Measurements from ENCODE around the gene SMPD2. TPM values are rescaled to one million over a fixed set of nuclear protein-coding genes. Genes with fewer than 3 reads are reported as not detected.

Gene SMPD2
- total RNA-seq, 1 donor from 2014 or later, result 9.8 TPM

DNA sequence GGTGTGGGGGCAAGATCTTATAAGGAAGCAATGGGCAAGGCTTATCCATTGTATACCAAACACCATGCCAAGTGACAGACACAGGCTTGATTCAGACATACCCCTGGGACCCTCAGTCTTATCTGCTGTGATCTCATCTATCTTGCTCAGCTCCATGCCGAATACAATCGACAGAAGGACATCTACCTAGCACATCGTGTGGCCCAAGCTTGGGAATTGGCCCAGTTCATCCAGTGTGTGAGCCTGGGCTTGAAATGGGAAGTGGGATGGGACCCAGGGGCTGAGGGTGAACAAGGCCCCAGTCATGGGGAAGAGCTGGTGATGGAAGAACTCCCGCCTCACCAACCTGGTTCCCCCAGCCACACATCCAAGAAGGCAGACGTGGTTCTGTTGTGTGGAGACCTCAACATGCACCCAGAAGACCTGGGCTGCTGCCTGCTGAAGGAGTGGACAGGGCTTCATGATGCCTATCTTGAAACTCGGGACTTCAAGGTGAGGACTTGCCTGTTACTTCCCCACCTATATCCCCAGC is 1.9 kb downstream of the SMPD2 start:
- Mint-ChIP-seq H3K4me3 (peak overlapping the region; percentile 94), H3K36me3 (peaks cover 5% of the 10 kb centered on the region), H3K27ac (no peak overlapping the region), H3K9me3 (no peaks in the 10 kb centered on the region), H3K27me3 (ENCODE audit: low read depth) (no peaks in the 10 kb centered on the region), H3K4me1 (peaks cover 18% of the 10 kb centered on the region)
- DNase-seq (ENCODE audit: low spot score in 2 of 2, unreplicated experiment in 2 of 2), result no peak
- TF ChIP-seq, protein P1, sequence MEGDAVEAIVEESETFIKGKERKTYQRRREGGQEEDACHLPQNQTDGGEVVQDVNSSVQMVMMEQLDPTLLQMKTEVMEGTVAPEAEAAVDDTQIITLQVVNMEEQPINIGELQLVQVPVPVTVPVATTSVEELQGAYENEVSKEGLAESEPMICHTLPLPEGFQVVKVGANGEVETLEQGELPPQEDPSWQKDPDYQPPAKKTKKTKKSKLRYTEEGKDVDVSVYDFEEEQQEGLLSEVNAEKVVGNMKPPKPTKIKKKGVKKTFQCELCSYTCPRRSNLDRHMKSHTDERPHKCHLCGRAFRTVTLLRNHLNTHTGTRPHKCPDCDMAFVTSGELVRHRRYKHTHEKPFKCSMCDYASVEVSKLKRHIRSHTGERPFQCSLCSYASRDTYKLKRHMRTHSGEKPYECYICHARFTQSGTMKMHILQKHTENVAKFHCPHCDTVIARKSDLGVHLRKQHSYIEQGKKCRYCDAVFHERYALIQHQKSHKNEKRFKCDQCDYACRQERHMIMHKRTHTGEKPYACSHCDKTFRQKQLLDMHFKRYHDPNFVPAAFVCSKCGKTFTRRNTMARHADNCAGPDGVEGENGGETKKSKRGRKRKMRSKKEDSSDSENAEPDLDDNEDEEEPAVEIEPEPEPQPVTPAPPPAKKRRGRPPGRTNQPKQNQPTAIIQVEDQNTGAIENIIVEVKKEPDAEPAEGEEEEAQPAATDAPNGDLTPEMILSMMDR (IDR thresholded peaks at IDR 0.05; ENCODE audit: unreplicated experiment), result no peak

DNA sequence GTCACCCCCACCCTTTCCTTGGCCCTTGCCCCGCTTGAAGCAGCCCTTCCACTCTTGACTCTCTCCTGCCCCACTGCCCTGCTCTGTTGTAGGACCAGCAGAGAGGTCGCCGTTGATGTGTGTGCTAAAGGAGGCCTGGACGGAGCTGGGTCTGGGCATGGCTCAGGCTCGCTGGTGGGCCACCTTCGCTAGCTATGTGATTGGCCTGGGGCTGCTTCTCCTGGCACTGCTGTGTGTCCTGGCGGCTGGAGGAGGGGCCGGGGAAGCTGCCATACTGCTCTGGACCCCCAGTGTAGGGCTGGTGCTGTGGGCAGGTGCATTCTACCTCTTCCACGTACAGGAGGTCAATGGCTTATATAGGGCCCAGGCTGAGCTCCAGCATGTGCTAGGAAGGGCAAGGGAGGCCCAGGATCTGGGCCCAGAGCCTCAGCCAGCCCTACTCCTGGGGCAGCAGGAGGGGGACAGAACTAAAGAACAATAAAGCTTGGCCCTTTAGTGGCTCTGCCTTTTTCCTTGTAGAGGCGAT is 3.0 kb downstream of the SMPD2 start:
- Mint-ChIP-seq H3K4me3 (no peak overlapping the region), H3K9me3 (no peaks in the 10 kb centered on the region), H3K27me3 (ENCODE audit: low read depth) (no peaks in the 10 kb centered on the region), H3K4me1 (peaks cover 18% of the 10 kb centered on the region), H3K36me3 (peaks cover 5% of the 10 kb centered on the region), H3K27ac (no peak overlapping the region)
- no peak for DNase-seq (ENCODE audit: low spot score in 2 of 2, unreplicated experiment in 2 of 2)
- TF ChIP-seq, protein P1 (IDR thresholded peaks at IDR 0.05; ENCODE audit: unreplicated experiment), result no peak

DNA sequence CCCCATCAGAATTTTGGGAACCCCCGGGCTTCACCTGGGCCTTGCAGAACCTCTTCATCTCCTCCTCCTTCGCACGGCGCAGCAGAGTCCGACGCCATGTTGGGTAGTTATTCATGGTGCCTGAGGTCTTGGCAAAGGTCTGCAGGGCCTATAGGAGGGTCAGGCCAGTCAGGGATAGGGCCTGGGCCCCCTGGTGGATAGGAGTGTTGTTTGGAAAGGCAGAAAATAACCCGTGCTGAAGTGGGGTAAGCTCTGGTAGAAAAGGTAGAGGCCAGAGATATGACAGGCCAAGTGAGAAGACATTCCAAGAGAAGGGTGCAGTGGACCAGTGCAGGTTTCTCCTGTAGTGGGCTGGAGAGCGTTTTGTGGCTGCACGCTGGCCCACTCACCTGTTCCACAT is 4.9 kb downstream of the SMPD2 start:
- DNase-seq (ENCODE audit: low spot score in 2 of 2, unreplicated experiment in 2 of 2), result no peak

DNA sequence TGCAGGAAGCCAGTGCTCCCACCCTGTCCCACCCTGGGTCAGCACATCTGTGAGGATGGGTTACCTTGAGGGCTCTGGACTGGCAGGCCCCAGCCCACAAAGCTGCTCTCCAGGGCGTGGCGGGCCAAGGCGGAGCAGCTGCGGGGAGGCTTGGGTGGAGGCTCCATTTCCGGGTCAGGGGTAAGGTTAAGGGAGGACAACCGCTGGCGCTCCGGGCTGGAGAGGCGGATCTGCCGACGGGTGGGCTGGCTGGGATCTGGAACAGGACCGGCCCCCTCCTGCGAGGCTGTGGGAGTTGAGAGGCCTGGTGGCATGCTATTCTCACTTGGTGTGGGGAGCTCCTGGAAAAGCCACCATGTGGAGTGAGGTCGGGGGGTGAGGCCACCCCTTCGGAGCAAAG is 5.5 kb downstream of the SMPD2 start:
- Mint-ChIP-seq H3K4me1 (peaks cover 14% of the 10 kb centered on the region), H3K9me3 (no peaks in the 10 kb centered on the region), H3K27me3 (ENCODE audit: low read depth) (no peaks in the 10 kb centered on the region), H3K4me3 (no peak overlapping the region), H3K36me3 (peaks cover 5% of the 10 kb centered on the region), H3K27ac (no peak overlapping the region)
- TF ChIP-seq, protein P1 (IDR thresholded peaks at IDR 0.05; ENCODE audit: unreplicated experiment), result no peak
- DNase-seq (ENCODE audit: low spot score in 2 of 2, unreplicated experiment in 2 of 2), result no peak

More for the DNA sequence above, 4.9 kb downstream of the SMPD2 start:
- Mint-ChIP-seq H3K4me1 (peaks cover 14% of the 10 kb centered on the region), H3K4me3 (no peak overlapping the region), H3K36me3 (peaks cover 5% of the 10 kb centered on the region), H3K9me3 (no peaks in the 10 kb centered on the region), H3K27me3 (ENCODE audit: low read depth) (no peaks in the 10 kb centered on the region), H3K27ac (no peak overlapping the region)
- TF ChIP-seq, protein P1 (IDR thresholded peaks at IDR 0.05; ENCODE audit: unreplicated experiment), result no peak

DNA sequence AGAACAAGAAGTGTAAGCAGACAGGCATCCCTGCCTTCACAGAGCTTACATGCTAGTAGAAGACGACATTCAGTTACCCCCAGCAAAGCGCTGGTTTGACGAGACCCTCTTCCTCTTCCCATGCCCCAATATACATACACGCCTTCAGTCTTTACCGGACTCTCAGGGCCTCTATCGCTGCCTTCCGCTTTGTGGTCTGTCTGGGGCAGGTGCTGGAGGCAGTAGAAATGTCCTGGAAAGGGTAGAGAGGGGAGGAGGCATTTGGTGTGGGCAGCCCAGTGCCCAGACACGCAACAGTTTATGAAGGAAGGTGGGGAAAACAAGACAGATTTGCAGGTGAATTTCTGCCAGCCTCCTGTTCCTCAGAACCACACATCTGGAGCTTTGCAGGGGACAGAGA is 6.0 kb downstream of the SMPD2 start:
- DNase-seq (ENCODE audit: low spot score in 2 of 2, unreplicated experiment in 2 of 2), result no peak
- TF ChIP-seq, protein P1 (IDR thresholded peaks at IDR 0.05; ENCODE audit: unreplicated experiment), result no peak
- H3K27me3 Mint-ChIP-seq (ENCODE audit: low read depth), result no peaks in the 10 kb centered on the region
- no peaks in the 10 kb centered on the region for H3K9me3 Mint-ChIP-seq
- no peak overlapping the region for H3K27ac Mint-ChIP-seq
- peaks cover 9% of the 10 kb centered on the region for H3K4me1 Mint-ChIP-seq
- H3K36me3 Mint-ChIP-seq, result peaks cover 5% of the 10 kb centered on the region
- no peak overlapping the region for H3K4me3 Mint-ChIP-seq

Measured in mesothelial cell of epicardium (in vitro differentiated cells).